Activated CD4-positive, alpha-beta T cell treated with anti-CD3 and anti-CD28 coated beads, Interleukin-2, amount 50 U/mL, for 16 hours (primary cell): ENCODE results near the gene NELFB.
A peak's percentile ranks its signal among the peaks of the same experiment; 100 is the strongest.

Experiments used
- DNase-seq: peaks from one replicate; pipeline ENCODE4 v3.0.0-alpha.2; 2020

The NELFB gene

DNA sequence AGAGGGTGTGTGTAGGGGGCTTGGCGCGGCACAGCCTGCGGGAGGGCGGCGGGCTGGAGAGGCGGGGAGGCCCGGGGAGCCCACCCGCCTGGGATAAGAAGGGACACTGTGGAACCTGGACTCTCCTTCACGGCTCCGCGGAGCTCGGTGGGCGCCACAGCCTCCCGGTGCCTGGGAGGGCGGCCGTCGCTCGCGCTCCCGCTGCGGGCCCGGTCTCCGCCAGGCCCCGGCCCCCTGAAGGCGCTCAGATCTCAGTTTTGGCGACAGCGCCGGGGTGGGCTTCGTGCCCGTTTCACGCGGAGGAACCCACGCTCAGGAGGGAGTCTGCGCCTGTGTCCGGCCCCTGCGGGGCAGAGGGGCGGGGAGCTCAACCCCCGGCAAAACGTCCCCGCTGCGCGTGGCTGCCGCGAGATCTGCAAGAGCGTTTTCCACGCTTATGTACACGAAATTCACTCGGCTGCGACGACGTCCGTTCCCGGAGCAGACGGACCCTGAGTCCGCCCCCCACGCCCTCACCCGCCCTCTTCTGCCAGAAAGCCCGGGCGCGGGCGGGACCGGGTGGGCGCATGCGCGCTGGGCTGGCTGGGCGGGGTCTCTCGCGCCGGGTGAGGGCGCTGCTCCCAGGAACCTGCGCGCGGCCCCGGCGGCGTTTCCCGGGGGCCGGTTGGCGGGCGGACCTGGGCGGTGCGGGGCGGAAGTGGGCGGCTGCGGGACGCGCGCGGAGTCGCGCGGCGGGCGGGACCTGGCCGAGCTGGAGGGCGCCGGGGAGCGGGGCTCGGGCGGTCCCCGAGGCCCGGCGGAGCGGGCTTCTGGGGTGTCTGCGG lies at the start of gene NELFB:
NELFB (plus strand) TSS at position 704 of the 824 bp plus-strand sequence.
- peak; percentile 95 for DNase-seq

DNA sequence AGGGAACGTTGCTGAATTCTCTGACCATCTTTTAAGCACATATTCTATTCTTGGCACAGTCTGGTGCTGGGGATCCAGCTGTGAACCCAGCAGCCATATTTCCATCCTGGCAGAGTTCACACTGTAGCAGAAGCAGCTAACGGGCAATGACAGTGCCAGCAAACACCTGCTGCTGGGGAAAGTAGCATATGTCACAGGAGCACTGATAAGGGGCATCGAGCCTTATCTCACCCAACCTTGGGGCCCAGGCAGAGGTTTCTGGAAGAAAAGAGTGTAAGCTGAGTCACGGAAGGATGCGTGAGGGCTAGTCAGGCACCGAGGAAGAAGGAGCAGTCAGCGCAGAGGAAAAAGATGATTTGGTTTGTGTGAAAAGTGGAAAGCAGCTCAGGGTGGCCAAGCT lies 48.5 kb upstream of the NELFB start:
- no peak for DNase-seq

DNA sequence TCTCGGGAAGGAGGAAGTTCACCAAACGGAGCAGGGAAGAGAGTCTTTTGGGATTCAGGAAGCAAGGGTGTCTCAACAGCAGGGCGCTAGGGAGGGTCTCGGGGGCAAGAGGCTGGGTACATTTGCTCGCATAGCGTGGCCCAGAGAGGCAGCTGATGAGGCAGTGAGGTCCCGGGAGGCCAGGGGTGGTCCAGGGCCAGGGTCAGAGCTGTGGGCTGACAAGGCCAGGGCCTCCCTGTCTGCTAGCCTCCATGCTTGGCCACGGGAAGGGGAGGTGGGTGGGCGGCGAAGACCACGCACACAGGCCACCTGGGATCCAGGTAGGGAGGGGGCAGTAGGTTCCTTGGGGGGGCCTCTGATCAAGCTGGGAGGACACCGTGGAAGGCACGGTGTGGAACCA lies 43.6 kb upstream of the NELFB start:
- no peak for DNase-seq

DNA sequence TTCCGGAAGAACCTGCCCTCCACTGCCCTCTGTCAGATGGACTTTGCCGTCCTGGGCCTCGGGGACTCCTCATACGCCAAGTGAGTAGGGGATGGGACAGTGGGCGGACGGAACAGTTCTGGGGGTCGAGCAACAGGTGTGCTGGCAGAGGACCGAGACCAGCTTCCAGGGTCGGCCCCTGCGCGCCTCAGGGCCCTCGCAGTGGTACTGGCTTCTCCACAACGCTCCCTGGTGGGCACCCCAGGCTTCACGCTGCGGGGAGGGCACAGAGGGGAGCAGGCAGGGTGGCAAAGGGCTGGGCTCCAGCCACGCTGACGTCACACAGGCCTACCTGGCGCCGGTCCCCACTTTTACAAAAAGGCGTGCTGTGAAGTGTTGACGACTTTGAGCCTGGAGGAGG lies 42.6 kb upstream of the NELFB start:
- no peak for DNase-seq

DNA sequence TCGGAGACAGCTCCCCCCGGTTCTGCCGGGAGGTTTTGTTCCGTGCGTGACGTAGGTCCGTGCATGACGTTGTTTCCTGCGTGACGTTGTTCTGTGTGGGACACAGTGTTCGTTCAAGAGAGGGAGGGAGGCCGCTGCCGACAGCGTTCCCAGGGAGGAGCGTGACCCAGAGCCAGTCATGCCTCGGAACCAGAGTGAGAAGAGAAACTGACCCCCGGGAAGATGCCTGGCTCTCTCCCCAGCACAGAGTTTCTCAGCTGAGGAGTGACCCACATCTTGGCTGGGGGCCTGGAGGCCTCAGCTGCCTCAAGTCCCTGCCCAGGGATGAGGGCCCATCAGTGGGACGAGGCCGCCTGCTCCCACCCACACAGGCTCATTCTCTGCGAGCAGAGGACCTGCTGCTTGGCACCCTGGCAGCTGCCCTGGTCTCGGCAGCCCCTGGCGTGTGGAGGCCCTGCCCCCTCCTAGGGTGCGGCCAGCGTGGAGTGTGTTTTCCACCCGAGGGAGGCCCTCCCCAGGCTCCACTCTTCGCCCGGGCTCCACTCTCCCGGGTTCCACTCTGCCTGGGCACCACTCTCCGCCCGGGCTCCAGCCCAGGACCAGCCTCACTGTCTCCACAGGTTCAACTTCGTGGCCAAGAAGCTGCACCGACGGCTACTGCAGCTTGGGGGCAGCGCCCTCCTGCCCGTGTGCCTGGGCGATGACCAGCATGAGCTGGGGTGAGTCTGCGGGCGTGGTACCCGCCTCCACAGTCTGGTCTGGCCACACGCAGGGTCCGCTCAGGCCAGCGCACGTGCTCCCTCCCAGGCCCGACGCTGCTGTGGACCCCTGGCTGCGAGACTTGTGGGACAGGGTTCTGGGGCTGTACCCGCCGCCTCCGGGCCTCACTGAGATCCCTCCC lies 41.7 kb upstream of the NELFB start:
- no peak for DNase-seq

DNA sequence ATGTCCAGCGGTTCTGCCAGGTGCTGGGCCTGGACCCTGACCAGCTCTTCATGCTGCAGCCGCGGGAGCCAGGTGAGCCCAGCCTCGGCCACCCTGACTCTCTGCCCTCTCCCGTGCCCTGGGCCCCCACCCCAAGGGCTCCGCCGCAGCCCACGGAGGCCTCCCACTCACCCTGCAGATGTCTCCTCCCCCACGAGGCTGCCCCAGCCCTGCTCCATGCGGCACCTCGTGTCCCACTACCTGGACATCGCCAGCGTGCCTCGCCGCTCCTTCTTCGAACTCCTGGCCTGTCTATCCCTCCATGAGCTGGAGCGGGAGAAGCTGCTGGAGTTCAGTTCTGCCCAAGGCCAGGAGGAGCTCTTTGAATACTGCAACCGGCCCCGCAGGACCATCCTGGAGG lies 40.5 kb upstream of the NELFB start:
- no peak for DNase-seq

DNA sequence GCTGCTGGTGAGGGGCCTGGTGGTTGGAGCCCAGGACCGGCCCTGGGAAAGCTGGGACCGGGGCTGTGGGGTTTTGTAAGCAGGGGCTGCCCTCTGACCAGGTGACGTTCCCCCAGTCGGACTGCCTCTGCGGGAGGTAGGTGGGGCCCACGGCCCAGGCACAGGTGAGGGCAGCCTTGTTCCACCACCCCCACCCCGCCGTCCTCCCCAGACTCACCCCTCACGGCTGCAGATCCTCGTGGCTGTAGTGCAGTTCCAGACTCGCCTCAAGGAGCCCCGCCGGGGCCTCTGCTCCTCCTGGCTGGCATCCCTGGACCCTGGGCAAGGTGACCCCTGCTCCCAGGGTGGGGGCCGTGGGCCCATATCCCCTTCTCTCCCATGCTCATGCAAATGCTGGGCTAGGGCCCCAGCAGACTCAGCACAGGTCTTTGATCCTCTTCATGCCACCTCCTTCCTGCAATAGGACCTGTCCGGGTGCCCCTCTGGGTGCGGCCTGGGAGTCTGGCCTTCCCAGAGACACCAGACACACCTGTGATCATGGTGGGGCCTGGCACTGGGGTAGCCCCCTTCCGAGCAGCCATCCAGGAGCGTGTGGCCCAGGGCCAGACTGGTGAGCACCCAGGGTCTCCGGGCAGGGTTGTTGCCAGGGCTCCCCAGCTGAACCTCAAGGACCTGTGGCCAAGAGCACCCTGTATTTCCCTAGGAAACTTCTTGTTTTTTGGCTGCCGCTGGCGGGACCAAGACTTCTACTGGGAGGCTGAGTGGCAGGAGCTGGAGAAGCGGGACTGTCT lies 39.7 kb upstream of the NELFB start:
- DNase-seq, result no peak

DNA sequence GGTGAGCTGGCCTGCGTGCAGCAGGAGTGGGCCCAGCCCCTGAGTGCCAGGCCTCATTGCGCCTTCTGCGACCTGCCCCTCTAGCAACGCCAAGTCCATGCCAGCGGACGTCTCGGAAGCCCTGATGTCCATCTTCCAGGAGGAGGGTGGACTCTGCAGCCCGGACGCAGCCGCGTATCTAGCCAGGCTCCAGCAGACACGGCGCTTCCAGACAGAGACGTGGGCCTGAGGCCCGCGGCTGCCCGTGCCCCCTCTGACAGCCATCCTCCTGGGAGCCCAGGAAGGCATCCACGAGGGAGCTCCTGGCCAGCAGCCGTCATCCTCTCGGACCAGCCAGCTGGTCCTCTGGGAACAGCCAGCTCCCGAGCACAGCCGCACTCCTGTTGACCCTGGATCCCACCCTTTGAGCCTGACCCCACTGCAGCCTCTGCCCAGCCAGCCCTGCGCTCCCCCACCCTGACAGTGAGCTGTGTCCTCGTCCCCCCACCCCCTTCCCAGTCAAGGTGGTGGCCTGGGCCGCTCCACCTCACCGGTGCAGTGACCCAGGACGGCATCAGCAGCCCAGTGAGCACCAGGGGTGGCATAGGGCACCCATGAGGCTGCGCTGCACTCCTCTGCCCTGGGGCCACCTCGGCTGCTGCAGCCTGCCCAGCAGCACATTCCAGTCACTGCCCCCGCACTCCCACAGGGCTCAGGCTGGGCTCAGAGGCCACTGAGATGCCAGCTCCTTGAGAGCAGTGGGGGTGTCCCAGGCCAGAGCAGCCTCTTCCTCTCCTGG lies 38.8 kb upstream of the NELFB start:
- no peak for DNase-seq

DNA sequence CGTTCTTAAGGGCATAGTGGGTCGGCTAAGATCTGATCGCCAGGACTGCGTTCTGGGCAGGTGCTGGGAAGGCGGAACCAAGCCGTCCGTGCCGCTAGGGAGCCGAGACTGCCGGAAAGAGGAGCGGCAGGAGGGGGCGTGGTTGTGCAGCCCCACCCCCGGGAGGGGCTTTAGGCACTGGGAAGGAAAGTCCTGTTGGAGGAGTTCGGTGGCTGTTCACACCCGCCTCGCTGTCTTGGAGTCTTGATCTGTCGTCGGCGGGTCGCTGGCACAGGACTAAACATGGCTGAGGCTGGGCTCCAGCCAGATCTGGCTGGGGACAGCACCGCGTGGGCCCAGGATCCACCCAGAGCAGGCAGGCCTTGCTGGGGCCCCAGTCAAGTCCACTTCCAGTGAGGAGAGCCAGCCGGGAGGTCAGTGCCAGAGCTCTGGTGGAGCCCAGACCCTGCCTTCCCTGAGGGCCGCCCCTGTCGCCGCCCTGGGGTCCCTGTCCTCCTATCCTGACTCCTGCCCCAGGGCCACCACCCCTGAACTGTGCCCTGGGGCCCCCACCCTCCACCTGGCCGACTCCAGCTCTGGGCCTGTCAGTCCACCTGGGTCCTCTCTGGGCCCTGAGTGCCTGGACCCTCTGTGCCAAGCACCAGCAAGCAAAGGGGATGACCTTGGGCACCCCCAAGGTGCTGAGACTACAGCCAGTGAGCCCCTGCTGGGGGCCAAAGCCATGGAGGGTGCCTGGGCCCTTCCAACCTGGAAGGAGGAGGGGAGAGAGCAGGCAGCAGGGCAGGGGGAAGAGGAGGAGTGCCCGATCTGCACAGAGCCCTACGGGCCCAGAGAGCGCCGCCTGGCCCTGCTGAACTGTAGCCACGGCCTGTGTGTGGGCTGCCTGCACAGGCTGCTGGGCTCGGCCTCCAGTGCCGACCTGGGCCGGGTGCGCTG lies 37.6 kb upstream of the NELFB start:
- DNase-seq, result no peak

DNA sequence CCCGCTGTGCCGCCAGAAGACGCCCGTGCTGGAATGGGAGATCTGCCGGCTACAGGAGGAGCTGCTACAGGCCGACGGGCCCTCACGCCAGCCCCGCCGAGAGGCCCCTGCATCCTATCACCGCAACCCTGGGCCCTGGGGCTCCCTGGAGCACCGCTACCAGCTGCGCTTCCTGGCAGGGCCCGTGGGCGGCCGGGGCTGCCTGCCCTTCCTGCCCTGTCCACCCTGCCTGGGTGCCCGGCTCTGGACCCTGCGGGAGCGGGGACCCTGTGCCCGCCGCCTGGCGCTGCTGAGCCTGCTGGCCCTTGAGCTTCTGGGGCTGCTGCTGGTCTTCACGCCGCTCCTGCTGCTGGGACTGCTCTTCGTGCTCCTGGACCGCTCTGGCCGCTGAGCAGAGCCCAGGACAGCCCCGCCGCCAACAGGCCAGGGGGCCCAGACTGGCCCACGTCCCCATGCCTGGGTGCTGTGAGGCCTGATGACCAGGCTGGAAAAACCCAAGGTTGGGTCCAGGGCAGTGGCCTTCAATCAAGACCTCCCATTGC lies 36.8 kb upstream of the NELFB start:
- no peak for DNase-seq

DNA sequence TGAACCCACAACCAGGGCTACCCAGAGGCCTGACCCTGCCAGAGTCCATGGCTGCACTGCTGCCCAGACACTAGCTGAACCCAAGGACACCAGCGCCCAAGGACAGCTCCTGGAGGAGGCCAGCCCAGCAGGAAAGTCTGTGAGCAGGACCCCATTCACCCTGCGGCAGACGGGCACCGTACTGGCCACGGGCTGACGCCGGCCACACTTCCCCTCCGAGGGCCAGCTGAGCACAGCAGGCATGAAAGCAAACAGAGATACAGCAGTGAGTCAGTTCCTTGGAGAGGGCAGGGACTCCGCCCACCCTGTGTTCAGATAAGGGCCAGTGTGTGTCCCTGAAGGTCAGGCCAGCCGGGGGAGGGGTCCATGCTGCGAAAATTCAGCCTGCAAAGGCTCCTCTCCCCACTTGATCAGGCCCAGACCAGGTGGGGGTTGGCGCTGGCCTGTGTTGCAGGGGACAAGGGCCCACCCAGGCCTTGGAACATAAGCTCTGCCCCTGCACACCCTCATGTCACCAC lies 36.3 kb upstream of the NELFB start:
- no peak for DNase-seq

DNA sequence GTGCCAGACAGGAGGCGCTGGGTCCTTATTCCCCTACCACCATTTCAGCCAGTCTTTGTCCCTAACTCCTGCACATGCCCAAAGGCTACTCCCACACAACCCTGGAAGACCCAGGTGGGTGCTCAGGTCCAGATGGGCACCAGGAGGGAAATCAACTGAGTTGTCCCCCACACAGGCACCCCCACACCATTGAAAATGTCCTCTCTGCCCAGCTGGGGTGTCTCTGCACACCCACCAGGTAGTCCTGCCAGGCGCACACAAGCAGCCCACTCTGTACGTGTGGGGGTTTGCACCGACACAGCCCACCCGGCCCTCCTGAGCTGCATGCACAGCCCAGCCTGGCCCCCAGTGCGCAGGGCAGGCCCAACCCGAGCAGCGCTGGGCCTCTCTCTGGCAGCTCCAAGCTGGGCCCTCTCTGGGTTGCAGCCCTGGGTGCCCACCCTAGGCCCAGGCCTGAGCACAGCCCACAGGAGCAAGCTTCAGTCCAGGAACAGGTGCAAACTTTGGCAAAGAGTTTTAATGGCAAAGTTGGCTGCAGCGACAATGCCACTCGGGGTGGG lies 35.3 kb upstream of the NELFB start:
- DNase-seq, result no peak

DNA sequence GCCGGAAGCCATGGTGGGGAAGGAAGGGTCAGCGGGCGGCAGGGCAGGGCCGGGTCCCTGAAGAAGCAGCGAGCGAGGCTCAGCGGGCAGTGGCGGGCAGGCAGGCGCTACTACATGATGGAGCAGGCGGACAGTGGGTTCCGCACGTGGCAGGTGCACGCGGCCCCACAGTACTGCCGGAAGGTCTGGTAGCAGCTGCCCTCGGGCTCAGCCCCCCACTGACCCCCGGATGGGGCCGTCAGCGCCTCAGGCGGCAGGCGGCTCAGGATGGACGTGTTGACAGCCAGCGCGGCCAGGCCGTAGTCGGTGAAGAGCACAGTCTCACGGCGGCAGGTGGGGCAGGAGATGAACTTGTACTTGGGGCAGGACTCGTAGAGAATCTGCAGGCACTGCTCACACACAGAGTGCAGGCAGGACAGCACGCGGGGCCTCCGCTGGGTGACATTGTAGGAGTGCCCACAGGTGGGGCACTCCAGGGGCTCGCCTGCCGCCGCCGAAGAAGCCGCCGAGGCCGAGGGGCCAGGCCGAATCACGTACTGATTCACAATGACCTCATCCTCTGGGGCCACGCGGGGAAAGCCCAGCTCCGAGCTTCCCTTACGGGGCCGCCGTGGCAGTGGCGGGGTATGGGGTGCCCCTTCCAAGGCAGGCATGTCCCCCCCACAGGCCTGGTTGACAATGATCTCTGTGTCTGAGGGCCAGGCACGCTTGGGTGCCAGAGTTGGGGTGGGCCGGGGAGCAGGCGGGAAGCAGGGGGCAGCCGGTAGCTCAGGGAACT lies 34.6 kb upstream of the NELFB start:
- no peak for DNase-seq

DNA sequence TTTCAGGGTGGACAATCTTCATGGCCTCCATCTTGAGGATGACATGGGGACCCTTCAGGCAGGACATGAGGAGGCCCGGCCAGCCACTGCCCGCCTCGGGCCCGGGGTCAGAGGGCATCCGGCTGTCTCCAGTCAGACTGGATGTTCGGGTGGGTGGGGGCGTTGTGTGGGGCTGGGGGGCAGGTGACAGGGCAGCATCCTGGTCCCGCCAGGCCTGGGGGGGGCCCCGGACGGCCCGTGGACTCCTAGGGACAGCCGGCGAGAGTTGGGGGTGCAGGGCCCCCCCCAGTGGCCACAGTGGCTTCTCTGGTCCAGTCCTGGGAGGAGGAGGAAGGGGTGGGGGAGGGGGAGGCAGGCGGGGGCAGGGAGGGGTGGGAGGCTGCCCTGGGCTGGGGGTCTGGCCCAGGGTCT lies 34.0 kb upstream of the NELFB start:
- DNase-seq, result no peak

DNA sequence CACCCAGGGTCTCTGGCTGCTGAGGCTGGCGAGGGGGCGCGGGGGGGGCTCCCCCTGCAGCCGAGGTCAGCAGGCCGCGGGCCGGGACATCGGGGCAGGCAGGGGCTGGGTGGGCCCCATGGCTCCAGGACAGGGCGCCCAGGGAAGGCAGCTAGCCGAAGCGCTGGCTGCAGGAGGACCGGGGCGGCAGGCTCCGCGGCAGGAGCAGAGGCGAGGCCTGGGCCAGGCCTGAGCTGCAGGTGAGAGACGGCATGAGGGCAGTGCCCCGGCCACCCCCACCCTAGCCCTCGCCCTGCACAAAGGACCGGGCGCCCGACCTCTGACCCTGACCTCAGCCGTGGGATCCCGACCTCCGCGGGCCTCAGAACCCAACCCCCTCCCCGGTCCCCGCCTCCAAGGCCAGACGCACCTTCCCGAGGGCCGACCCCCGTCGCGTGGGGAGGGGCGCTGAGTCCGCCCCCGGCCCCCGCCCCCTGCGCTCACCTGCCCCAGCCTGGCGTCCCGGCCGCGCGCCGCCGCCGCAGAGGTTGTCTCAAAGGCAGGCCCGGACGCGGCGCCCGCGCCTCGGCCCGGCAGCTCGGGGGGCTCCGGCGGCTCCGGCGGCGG lies 33.5 kb upstream of the NELFB start:
- DNase-seq, result no peak

DNA sequence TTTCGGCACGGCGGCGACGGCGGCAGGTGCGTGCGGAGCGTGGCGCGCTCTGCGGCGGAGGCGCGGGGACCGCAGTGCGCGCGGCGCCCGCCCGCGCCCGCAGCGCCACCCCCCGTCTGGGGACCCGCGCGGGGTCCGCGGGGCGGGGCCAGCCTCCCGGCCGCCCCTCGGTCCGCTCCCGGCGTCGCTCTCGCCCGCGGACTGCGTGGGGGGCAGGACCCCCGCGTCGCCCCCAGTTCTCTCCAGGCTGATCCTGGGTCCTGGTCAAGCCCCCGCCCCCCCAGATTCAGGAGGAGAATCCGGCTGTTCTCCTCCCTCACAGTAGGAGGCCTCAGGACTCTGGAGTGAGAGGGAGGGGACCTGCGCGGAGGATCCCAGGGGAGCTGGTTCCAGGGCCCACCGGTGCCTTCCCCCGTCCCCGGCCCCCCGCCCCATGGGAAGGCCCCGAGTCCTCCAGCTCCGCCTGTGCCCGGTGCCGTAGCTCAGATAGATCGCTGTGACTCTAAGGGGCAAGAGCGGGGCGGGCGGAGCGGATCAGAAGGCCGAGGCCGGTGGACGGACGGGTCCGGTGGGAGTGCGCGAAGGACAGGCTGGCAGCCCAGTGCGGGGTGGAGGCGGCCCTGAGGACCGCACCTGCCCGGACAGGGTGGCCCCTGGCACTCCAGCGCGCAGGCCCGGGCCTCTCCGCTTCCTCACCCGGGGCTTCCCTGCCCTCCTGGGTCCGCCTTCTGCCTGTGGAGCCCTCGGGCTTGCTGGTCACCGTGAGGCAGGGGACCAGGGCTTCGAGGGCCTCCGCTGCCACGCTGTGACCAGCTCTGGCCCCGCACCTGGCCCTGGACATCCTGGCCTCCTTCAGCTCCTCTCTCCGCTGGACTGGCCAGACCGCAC lies 32.7 kb upstream of the NELFB start, which contains the start of gene RNF208:
RNF208 (minus strand) TSS at position 51 of the 888 bp plus-strand sequence. CDS start 1,028 bp downstream, outside the sequence.
- no peak for DNase-seq

DNA sequence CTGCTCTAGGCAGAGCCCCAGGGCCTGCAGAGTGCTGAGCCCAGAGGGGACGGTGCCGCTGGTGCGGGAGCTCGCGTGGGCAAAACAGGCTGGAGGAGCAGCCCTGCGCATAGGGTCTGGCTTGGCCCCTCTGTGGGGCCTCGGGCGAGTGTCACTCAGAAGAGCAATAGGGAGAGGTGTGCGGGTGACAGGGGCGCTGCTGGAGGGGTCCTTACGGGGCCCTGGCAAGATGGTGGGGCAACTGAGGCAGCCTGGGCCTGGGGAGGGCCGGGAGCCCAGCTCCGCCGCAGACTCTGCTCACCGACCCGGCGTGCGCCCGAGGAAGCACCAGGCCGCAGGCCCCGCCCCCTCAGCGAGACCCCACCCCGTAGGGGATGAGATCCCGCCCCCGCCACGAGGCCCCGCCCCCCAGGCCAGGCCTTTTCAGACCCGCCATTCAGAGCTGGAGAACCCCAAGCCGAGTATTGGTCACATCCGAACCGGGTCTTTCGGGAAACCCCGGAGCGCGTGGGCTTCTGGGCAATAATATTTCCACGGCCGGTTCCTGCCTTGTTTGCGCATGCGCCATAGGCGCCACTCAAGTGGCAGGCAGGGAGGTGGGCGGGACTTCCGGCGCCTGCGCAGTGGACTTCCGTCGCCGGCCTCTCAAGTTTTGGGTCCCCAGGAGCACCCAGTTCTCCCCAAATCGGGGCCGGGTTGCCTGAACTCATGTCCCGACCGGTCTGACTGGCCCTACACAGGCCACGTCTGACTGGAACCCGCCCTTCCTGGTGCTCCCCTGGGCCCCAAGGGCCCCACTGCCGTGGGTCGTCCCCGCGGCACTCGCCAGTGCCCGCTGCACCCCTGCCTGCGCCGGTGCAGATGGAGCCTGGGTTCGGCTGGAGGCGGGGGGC lies 31.8 kb upstream of the NELFB start:
- peak; percentile 100 for DNase-seq
